Measurements from ENCODE around the gene TSPAN1.
"Not testable (repeated sequence)": the region's sequence is repeated elsewhere in the genome, so short reads cannot be mapped to it uniquely, and the experiment has no call there.

The TSPAN1 gene

GRCh38 chr1:46220808-46221207, 45.9 kb downstream of the TSPAN1 start:
- peak; percentile 29 for DNase-seq

- DNase-seq = no peak
These were observed 46.9 kb downstream of the TSPAN1 start for GRCh38 chr1:46221749-46222148.

GRCh38 chr1:46223055-46223454, 48.2 kb downstream of the TSPAN1 start:
- DNase-seq = not testable (repeated sequence)

- peak; percentile 92 for DNase-seq
These were observed 48.6 kb downstream of the TSPAN1 start for GRCh38 chr1:46223472-46223943.

- no peak for DNase-seq
These were observed 50.1 kb downstream of the TSPAN1 start for GRCh38 chr1:46224966-46225365.

GRCh38 chr1:46231231-46231630, 56.3 kb downstream of the TSPAN1 start:
- DNase-seq = not testable (repeated sequence)
